ENCODE measurements around the gene OR4K13. TPM values are rescaled to one million over a fixed set of nuclear protein-coding genes. Genes with fewer than 3 reads are reported as not detected.

OR4K13 gene, protein sequence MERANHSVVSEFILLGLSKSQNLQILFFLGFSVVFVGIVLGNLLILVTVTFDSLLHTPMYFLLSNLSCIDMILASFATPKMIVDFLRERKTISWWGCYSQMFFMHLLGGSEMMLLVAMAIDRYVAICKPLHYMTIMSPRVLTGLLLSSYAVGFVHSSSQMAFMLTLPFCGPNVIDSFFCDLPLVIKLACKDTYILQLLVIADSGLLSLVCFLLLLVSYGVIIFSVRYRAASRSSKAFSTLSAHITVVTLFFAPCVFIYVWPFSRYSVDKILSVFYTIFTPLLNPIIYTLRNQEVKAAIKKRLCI
- not detected in 2 replicates for total RNA-seq (ENCODE audit: low replicate concordance)

DNA sequence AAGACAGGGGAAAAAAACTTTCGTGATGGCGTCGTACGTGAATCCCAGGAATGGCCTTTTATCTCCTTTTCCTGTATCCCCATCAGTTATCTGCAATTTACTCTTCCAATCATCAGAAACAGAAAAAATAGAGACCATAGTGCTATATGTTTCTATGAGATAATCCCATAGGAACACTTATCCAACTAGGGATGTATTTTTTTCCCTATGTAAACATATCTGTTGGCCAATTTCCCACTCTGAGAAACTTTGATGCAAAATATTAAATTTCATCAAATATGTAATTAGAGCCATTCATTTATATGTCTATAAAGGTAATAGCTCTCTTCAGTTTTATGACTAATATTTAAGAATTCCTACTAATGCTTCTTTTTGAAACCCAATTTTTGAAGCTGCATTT lies at the start of gene OR4K13:
OR4K13 (minus strand) TSS at position 101 of the 400 bp plus-strand sequence. CDS start 1,280 bp downstream, outside the sequence.
- no peak for DNase-seq (ENCODE audit: low spot score)

DNA sequence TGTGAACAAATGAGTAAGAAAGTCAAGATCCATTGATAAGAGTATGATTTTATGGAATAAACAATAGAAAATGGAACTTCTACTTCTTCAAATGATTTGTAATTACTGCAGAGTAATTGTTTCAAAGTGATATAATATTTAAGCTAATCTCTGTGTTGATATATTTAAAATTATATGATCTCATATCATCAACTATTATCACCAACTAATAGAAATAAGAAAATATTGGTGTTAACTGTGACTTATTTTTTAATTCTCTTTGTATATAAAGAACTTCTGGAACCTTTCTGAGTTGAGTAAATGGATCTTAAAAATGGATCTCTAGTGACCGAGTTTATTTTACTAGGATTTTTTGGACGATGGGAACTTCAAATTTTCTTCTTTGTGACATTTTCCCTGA lies 23.9 kb upstream of the OR4K13 start, which contains the start of gene OR4L1:
OR4L1 (plus strand) TSS at position 301 of the 400 bp plus-strand sequence; CDS start at position 301, 0 bp downstream.
- no peaks in the 10 kb centered on the region for H3F3A ChIP-seq (ENCODE audit: low read depth)
- H4K20me1 ChIP-seq (ENCODE audit: low read depth): no peaks in the 10 kb centered on the region
- DNase-seq (ENCODE audit: low spot score): no peak
- no peaks in the 10 kb centered on the region for H3K4me1 Mint-ChIP-seq
- no peak within 1 kb of the TSS for H3K4me2 ChIP-seq
- H3K27ac ChIP-seq: no peak within 1 kb of the TSS
- H3K4me3 Mint-ChIP-seq: no peak within 1 kb of the TSS
- no peaks in the 10 kb centered on the region for H3K4me1 ChIP-seq
- H2AFZ ChIP-seq (replicated peaks): no peak within 1 kb of the TSS
- H3K9me3 Mint-ChIP-seq: peaks cover 21% of the 10 kb centered on the region
- TF ChIP-seq EZH2phosphoT487 (IDR thresholded peaks at IDR 0.05): no peak
- TF ChIP-seq, protein P1, sequence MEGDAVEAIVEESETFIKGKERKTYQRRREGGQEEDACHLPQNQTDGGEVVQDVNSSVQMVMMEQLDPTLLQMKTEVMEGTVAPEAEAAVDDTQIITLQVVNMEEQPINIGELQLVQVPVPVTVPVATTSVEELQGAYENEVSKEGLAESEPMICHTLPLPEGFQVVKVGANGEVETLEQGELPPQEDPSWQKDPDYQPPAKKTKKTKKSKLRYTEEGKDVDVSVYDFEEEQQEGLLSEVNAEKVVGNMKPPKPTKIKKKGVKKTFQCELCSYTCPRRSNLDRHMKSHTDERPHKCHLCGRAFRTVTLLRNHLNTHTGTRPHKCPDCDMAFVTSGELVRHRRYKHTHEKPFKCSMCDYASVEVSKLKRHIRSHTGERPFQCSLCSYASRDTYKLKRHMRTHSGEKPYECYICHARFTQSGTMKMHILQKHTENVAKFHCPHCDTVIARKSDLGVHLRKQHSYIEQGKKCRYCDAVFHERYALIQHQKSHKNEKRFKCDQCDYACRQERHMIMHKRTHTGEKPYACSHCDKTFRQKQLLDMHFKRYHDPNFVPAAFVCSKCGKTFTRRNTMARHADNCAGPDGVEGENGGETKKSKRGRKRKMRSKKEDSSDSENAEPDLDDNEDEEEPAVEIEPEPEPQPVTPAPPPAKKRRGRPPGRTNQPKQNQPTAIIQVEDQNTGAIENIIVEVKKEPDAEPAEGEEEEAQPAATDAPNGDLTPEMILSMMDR (IDR thresholded peaks at IDR 0.05): no peak
- no peak for TF ChIP-seq EZH2 (IDR thresholded peaks at IDR 0.05)
- H3K27me3 ChIP-seq: no peaks in the 10 kb centered on the region
- H3K36me3 ChIP-seq: no peaks in the 10 kb centered on the region
- no peaks in the 10 kb centered on the region for H3K36me3 Mint-ChIP-seq
- H3K9me3 ChIP-seq (ENCODE audit: low read depth): peaks cover 48% of the 10 kb centered on the region
- H3K9ac ChIP-seq: no peak within 1 kb of the TSS
- no peaks in the 10 kb centered on the region for H3K27me3 Mint-ChIP-seq (ENCODE audit: insufficient read depth, low read depth)
- H3K4me3 ChIP-seq: no peak within 1 kb of the TSS
- H3K27ac Mint-ChIP-seq: no peak within 1 kb of the TSS
- H3K79me2 ChIP-seq (ENCODE audit: low read depth): no peaks in the 10 kb centered on the region

More for the DNA sequence above, at the start of gene OR4K13:
- H3F3A ChIP-seq (ENCODE audit: low read depth): no peaks in the 10 kb centered on the region
- peaks cover 33% of the 10 kb centered on the region for H3K9me3 ChIP-seq (ENCODE audit: low read depth)
- H3K9ac ChIP-seq: no peak within 1 kb of the TSS
- no peak within 1 kb of the TSS for H3K4me2 ChIP-seq
- TF ChIP-seq, protein P1 (IDR thresholded peaks at IDR 0.05): no peak
- no peak for TF ChIP-seq EZH2phosphoT487 (IDR thresholded peaks at IDR 0.05)
- TF ChIP-seq EZH2 (IDR thresholded peaks at IDR 0.05): no peak
- H3K36me3 ChIP-seq: no peaks in the 10 kb centered on the region
- no peaks in the 10 kb centered on the region for H3K79me2 ChIP-seq (ENCODE audit: low read depth)
- no peak within 1 kb of the TSS for H3K27ac ChIP-seq
- peaks cover 23% of the 10 kb centered on the region for H3K9me3 Mint-ChIP-seq
- no peaks in the 10 kb centered on the region for H3K27me3 ChIP-seq
- no peaks in the 10 kb centered on the region for H4K20me1 ChIP-seq (ENCODE audit: low read depth)
- H3K27ac Mint-ChIP-seq: no peak within 1 kb of the TSS
- H3K36me3 Mint-ChIP-seq: no peaks in the 10 kb centered on the region
- H3K27me3 Mint-ChIP-seq (ENCODE audit: insufficient read depth, low read depth): no peaks in the 10 kb centered on the region
- no peaks in the 10 kb centered on the region for H3K4me1 Mint-ChIP-seq
- no peak within 1 kb of the TSS for H3K4me3 ChIP-seq
- H2AFZ ChIP-seq (replicated peaks): no peak within 1 kb of the TSS
- H3K4me3 Mint-ChIP-seq: no peak within 1 kb of the TSS
- no peaks in the 10 kb centered on the region for H3K4me1 ChIP-seq

DNA sequence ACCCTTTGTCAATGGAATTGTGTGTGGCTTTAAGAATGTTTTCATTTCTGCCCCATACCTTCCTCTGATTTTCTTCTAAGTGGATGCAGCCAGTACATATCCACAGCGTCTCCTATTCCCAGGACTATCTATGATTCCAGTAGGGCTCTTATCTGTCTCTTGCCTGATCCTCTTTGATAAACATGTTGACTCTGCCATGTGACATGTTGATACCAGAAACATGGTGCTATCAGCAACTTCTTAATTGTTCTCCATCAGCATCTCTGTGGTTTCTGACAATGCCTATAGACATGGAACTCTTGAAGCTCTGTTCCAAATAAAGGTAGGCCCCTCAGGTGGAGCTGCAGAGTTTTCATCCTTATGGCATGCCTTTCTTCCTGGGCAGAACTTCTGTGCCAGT lies 12.4 kb upstream of the OR4K13 start:
- peaks cover 59% of the 10 kb centered on the region for H3K9me3 ChIP-seq (ENCODE audit: low read depth)
- H3F3A ChIP-seq (ENCODE audit: low read depth): no peaks in the 10 kb centered on the region
- no peaks in the 10 kb centered on the region for H3K36me3 ChIP-seq

More for the DNA sequence above, 12.4 kb upstream of the OR4K13 start:
- Histone ChIP-seq H3K4me1 (no peaks in the 10 kb centered on the region), H3K4me2 (no peak overlapping the region), H3K4me3 (no peak overlapping the region), H3K79me2 (ENCODE audit: low read depth) (no peaks in the 10 kb centered on the region), H3K27ac (no peak overlapping the region), H3K27me3 (no peaks in the 10 kb centered on the region), H2AFZ (replicated peaks) (no peak overlapping the region), H4K20me1 (ENCODE audit: low read depth) (no peaks in the 10 kb centered on the region), H3K9ac (no peak overlapping the region)
- no peaks in the 10 kb centered on the region for H3K27me3 Mint-ChIP-seq (ENCODE audit: insufficient read depth, low read depth)
- H3K9me3 Mint-ChIP-seq: peaks cover 32% of the 10 kb centered on the region
- DNase-seq (ENCODE audit: low spot score): no peak
- TF ChIP-seq EZH2phosphoT487 (IDR thresholded peaks at IDR 0.05) (no peak), EZH2 (IDR thresholded peaks at IDR 0.05) (no peak)
- TF ChIP-seq, protein P1 (IDR thresholded peaks at IDR 0.05): no peak
- H3K4me3 Mint-ChIP-seq: no peak overlapping the region
- no peak overlapping the region for H3K27ac Mint-ChIP-seq
- no peaks in the 10 kb centered on the region for H3K36me3 Mint-ChIP-seq
- no peaks in the 10 kb centered on the region for H3K4me1 Mint-ChIP-seq

Data from neural progenitor cell (in vitro differentiated cells).